Measurements from ENCODE around the gene PCDHB1. TPM values are rescaled to one million over a fixed set of nuclear protein-coding genes. Genes with fewer than 3 reads are reported as not detected.

Gene PCDHB1, protein sequence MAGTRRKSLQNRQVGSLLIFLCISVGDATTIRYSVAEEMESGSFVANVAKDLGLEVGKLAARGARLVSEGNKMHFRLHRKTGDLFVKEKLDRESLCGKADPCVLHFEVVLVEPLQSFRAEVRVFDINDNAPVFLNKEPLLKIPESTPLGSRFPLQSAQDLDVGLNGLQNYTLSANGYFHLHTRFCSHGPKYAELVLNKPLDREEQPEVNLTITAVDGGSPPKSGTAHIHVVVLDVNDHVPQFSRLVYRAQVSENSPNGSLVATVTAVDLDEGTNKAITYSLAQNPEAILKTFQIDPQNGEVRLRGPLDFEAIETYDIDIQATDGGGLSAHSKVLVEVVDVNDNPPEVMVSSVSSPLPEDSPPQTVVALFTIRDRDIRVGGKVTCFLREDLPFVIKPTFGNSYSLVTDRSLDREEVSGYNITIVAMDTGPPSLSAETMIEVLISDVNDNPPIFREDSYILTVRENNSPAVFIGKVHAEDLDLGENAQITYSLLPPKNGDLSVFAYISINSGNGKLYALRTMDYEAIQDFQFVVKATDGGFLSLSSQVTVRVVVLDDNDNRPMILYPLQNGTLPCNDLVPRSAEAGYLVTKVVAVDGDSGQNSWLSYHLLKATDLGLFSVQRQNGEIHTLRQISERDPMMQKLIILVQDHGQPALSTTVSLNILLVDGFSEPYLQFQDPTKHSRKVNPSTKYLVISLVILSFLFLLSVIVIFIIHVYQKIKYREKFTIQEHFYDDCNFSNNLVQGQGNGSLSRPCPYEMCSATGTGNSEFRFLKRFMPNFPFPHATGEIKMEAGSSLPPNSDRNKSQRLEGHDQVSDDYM
- total RNA-seq (not detected), polyA plus RNA-seq (not detected)
- long read RNA-seq, donor 1, result 0 reads
- long read RNA-seq, donor 2, result 0 reads
- long read RNA-seq, donor 3, result 0 reads

DNA sequence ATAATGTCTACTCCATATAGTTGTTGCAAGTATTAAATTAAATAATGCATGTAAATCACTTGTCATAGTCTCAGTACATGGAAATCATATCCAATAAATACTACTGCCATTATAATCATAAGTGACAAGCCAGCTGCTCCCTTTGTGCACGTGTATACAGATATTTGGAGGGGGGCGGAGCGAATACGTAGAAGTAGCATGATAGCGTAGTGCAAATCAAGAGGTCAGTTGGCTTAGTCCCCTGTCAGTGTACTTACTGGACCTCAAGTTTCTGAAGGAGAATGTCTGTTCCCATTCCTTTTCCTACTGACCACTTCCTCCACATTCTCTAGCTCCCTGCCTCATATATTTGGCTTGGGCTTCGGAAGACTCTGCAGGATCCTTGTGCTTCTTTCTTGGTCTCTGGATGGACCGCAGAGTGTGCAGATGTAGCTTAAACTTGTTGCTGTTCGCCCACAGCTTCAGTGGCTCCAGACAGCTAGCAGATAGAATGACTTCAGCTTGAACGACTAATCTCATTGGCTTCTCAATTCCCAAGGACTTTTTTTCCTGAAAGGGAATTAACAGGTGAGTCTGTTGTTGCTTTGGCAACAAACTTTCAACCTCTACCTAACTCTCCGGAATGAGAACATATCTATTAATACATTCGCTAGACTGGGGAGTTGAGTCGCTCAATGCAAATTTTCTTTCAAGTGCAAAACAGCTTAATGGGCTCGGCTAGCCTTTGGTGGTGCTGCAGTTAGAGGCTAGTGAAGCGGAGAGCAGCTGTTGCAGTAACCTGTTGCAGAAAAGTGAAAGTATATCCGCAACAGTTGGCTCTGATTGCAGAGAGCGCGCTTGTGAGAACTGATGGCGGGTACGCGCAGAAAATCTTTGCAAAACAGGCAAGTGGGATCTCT, at the start of gene PCDHB1:
TSS of gene PCDHB1 (plus strand) at position 753 of the 899 bp plus-strand sequence. CDS start at position 850, 97 bp downstream.
- Histone ChIP-seq H3K4me1 (peaks cover 0 to 13% (median 0%) of the 10 kb centered on the region in 9 donors), H3K27ac (no peak within 1 kb of the TSS), H3K36me3 (no peaks in the 10 kb centered on the region), H3K27me3 (peaks cover 0 to 94% (median 44%) of the 10 kb centered on the region in 7 donors), H3K4me3 (peak within 1 kb of the TSS in 9 of 10 donors; percentile 26 to 60 (median 49)), H3K9me3 (peaks cover 0 to 3% (median 0%) of the 10 kb centered on the region in 11 donors)
- no peak for DNase-seq
- 13 to 18% methylated on average over 20 of the region's 20 CpGs for WGBS, 2 donors
- no peak for TF ChIP-seq CTCF (IDR thresholded peaks at IDR 0.05)
- no peak for ATAC-seq
- intact Hi-C loops (cut with DNase I), result no loop called here

DNA sequence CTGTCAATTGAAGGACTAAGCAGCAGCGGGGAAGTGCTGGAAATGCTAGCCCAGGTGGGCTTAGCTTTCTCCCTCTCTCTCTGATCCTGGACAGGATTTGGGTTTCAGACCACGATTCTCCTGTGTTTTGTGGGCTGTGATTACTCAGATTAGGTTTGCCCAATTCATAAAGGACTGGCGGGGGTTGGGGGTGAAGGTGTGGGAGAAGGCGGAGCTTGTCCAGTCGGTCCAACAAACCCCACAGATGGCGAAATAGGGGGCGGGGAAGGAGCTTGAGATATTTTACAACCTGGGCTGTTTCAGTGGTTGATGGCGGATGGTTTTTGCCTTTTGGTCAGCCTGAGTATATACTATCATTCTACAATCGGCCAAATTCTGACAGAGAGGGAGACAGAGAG, 49.7 kb upstream of the PCDHB1 start:
- TF ChIP-seq CTCF (IDR thresholded peaks at IDR 0.05), result no peak
- DNase-seq (no peak), ATAC-seq (no peak)
- no peak overlapping the region for H3K27ac ChIP-seq
- H3K4me1 ChIP-seq, result peaks cover 0 to 12% (median 5%) of the 10 kb centered on the region in 9 donors
- WGBS, 2 donors, result 4 to 5% methylated on average over 9 of the region's 9 CpGs
- intact Hi-C loops (cut with DNase I), result no loop called here
- peaks cover 0 to 62% (median 41%) of the 10 kb centered on the region in 7 donors for H3K27me3 ChIP-seq
- no peaks in the 10 kb centered on the region for H3K36me3 ChIP-seq
- no peaks in the 10 kb centered on the region for H3K9me3 ChIP-seq
- H3K4me3 ChIP-seq, result peak overlapping the region in 6 of 10 donors; percentile 24 to 42 (median 36)

- Histone ChIP-seq H3K9me3 (no peaks in the 10 kb centered on the region), H3K4me1 (peaks cover 0 to 12% (median 5%) of the 10 kb centered on the region in 9 donors), H3K27ac (no peak overlapping the region), H3K27me3 (peaks cover 0 to 65% (median 41%) of the 10 kb centered on the region in 7 donors), H3K4me3 (peak overlapping the region in 6 of 10 donors; percentile 24 to 42 (median 36)), H3K36me3 (no peaks in the 10 kb centered on the region)
- 1 to 3% methylated on average over 19 of the region's 19 CpGs for WGBS, 2 donors
- no peak for DNase-seq
- peak in 2 of 8 donors; percentile 34 to 44 for ATAC-seq
- intact Hi-C loops (cut with DNase I), result no loop called here
- TF ChIP-seq CTCF (IDR thresholded peaks at IDR 0.05), result no peak
These were observed 49.1 kb upstream of the PCDHB1 start for GRCh38 chr5:141001844-141002604.

Data from heart right ventricle (tissue), 16 donors.